SU-DHL-6 (cell line): Measurements from ENCODE around the gene ACAA1.

Source experiments
- H2AFZ ChIP-seq: fragments of 200-600 bp; sonication (generic); 2 replicates; pipeline ENCODE4 v1.6.1; 2014; ENCODE audit warnings: low read depth, mild to moderate bottlenecking, moderate library complexity, mixed read lengths, antibody characterized with exemption, low read length; ENCODE audit not compliant: severe bottlenecking
- H3F3A ChIP-seq: fragments of 200-600 bp; shearing (Covaris generic); 2 replicates; pipeline ENCODE4 v1.6.0; 2016; ENCODE audit warnings: antibody characterized with exemption, mild to moderate bottlenecking; ENCODE audit not compliant: insufficient read depth
- H3K27ac ChIP-seq: fragments of 200-600 bp; sonication (generic); 2 replicates; pipeline ENCODE4 v1.5.1; 2016; ENCODE audit warnings: low read depth, mild to moderate bottlenecking, low read length, moderate library complexity, mixed read lengths
- H3K27me3 ChIP-seq: fragments of 200-600 bp; sonication (generic), shearing (Covaris generic); 2 replicates; pipeline ENCODE4 v1.6.0; 2014; ENCODE audit warnings: mild to moderate bottlenecking, low read length
- H3K36me3 ChIP-seq: fragments of 200-600 bp; sonication (generic); 2 replicates; pipeline ENCODE4 v1.6.1; 2014; ENCODE audit warnings: mild to moderate bottlenecking, low read length, mixed read lengths
- H3K4me2 ChIP-seq: fragments of 300-600, 200-600 bp; shearing (Covaris generic), sonication (generic); 2 replicates; pipeline ENCODE4 v1.6.0; 2014; ENCODE audit warnings: low read length, low read depth, mild to moderate bottlenecking; ENCODE audit not compliant: poor library complexity, severe bottlenecking
- H3K4me3 ChIP-seq: fragments of 200-600 bp; sonication (generic); 2 replicates; pipeline ENCODE4 v1.5.1; 2014; ENCODE audit warnings: antibody characterized with exemption, low read length, mild to moderate bottlenecking, mixed read lengths; ENCODE audit not compliant: insufficient read depth, poor library complexity, severe bottlenecking
- H3K79me2 ChIP-seq: fragments of 200-600 bp; sonication (generic); 2 replicates; pipeline ENCODE4 v1.6.1; 2014; ENCODE audit warnings: mild to moderate bottlenecking, low read length, moderate library complexity; ENCODE audit not compliant: insufficient read depth
- H3K9ac ChIP-seq: fragments of 200-600 bp; sonication (generic); 2 replicates; pipeline ENCODE4 v1.7.0; 2014; ENCODE audit warnings: mild to moderate bottlenecking, low read length
- H3K9me2 ChIP-seq: fragments of 200-600 bp; sonication (generic); replicated peaks from 2 replicates; pipeline ENCODE4 v1.6.1; 2014; ENCODE audit warnings: low read length; ENCODE audit not compliant: insufficient read depth
- H3K9me3 ChIP-seq: fragments of 200-600 bp; sonication (generic); 2 replicates; pipeline ENCODE4 v1.6.1; 2014; ENCODE audit warnings: low read length, mixed read lengths; ENCODE audit not compliant: insufficient read depth
- H4K20me1 ChIP-seq: fragments of 200-600 bp; sonication (generic); 2 replicates; pipeline ENCODE4 v1.6.1; 2014; ENCODE audit warnings: low read depth, mild to moderate bottlenecking, antibody characterized with exemption, low read length, moderate library complexity, mixed read lengths
- EZH2phosphoT487 ChIP-seq: fragments of 200-600 bp; sonication (generic), shearing (Covaris generic); conservative IDR thresholded peaks from 2 replicates; pipeline ENCODE4 v1.6.1; 2018; ENCODE audit warnings: mild to moderate bottlenecking, antibody characterized with exemption, low read length, moderate library complexity, mixed read lengths
- TF ChIP-seq, protein P1 (sequence below): fragments of 200-600 bp; sonication (generic); IDR thresholded peaks from one replicate; pipeline ENCODE4 v1.5.1; 2017; ENCODE audit warnings: antibody characterized with exemption, mild to moderate bottlenecking, low read length, moderate library complexity; ENCODE audit not compliant: insufficient read depth, poor library complexity, severe bottlenecking

ACAA1 gene

GRCh38 chr3:38168151-38169026, 31.5 kb upstream of the ACAA1 start:
- peak overlapping the region; percentile 95 for H3K4me2 ChIP-seq
- TF ChIP-seq, protein P1, sequence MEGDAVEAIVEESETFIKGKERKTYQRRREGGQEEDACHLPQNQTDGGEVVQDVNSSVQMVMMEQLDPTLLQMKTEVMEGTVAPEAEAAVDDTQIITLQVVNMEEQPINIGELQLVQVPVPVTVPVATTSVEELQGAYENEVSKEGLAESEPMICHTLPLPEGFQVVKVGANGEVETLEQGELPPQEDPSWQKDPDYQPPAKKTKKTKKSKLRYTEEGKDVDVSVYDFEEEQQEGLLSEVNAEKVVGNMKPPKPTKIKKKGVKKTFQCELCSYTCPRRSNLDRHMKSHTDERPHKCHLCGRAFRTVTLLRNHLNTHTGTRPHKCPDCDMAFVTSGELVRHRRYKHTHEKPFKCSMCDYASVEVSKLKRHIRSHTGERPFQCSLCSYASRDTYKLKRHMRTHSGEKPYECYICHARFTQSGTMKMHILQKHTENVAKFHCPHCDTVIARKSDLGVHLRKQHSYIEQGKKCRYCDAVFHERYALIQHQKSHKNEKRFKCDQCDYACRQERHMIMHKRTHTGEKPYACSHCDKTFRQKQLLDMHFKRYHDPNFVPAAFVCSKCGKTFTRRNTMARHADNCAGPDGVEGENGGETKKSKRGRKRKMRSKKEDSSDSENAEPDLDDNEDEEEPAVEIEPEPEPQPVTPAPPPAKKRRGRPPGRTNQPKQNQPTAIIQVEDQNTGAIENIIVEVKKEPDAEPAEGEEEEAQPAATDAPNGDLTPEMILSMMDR: no peak
- TF ChIP-seq EZH2phosphoT487: no peak
- no peaks in the 10 kb centered on the region for H3K9me2 ChIP-seq
- peaks cover 78% of the 10 kb centered on the region for H3K79me2 ChIP-seq
- H2AFZ ChIP-seq: no peak overlapping the region
- H3K9me3 ChIP-seq: no peaks in the 10 kb centered on the region
- peaks cover 8% of the 10 kb centered on the region for H3F3A ChIP-seq
- no peak overlapping the region for H3K9ac ChIP-seq
- H3K27ac ChIP-seq: no peak overlapping the region
- no peak overlapping the region for H3K4me3 ChIP-seq
- no peaks in the 10 kb centered on the region for H3K27me3 ChIP-seq
- H4K20me1 ChIP-seq: peaks cover 24% of the 10 kb centered on the region
- H3K36me3 ChIP-seq: no peaks in the 10 kb centered on the region

GRCh38 chr3:38167591-38167990, 30.7 kb upstream of the ACAA1 start:
- Histone ChIP-seq H3K79me2 (peaks cover 70% of the 10 kb centered on the region), H3K4me2 (peak overlapping the region; percentile 95), H3K9ac (no peak overlapping the region), H3K9me2 (no peaks in the 10 kb centered on the region), H2AFZ (no peak overlapping the region), H3K27ac (no peak overlapping the region), H4K20me1 (peaks cover 20% of the 10 kb centered on the region), H3K36me3 (no peaks in the 10 kb centered on the region), H3F3A (peaks cover 16% of the 10 kb centered on the region), H3K9me3 (no peaks in the 10 kb centered on the region), H3K4me3 (no peak overlapping the region), H3K27me3 (no peaks in the 10 kb centered on the region)
- no peak for TF ChIP-seq EZH2phosphoT487
- TF ChIP-seq, protein P1: no peak

DNA sequence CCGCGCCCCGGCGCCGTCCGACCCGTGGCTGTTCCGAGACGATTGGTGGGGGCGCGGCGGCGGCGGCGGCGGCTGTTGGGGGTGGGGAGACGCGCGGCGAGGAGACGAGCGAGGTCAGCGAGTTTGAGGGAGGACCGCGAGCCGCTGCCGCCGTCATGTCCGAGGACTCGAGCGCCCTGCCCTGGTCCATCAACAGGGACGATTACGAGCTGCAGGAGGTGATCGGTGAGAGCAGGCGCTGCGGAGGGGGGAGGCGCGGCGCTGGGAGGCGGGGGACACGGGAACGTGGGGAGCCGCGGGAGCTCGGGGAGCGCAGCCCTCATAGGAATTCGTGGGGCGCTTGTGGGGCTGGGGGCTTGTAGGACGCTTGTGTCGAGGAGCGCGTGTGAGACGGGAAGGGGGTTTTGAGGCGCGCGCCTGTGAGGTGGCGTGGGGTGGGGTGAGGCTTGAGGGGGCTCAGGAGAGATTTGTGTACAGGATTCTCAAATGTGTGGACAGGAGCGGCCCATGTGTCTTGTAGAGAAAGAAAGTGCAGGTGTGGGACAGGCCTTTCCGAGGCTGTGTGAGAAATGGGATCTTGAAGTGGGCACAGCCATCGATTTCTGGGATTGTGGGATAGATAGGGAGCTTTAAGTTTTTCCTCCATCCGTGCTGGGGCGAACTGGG, 28.9 kb upstream of the ACAA1 start:
- Histone ChIP-seq H3K9me2 (no peaks in the 10 kb centered on the region), H3K27me3 (no peaks in the 10 kb centered on the region), H3K4me3 (peak overlapping the region; percentile 79), H3K9me3 (no peaks in the 10 kb centered on the region), H3K27ac (peak overlapping the region; percentile 88), H3K4me2 (peak overlapping the region; percentile 95), H4K20me1 (peaks cover 10% of the 10 kb centered on the region), H3F3A (peaks cover 16% of the 10 kb centered on the region), H3K36me3 (no peaks in the 10 kb centered on the region), H2AFZ (peak overlapping the region; percentile 81), H3K79me2 (peaks cover 53% of the 10 kb centered on the region), H3K9ac (peak overlapping the region; percentile 88)
- TF ChIP-seq, protein P1: no peak
- TF ChIP-seq EZH2phosphoT487: no peak
